Measurements from ENCODE around the gene WDR33. TPM values are rescaled to one million over a fixed set of nuclear protein-coding genes. Genes with fewer than 3 reads are reported as not detected.
"Not testable (repeated sequence)": the region's sequence is repeated elsewhere in the genome, so short reads cannot be mapped to it uniquely, and the experiment has no call there.

Gene WDR33
- total RNA-seq, 2 experiments from 2014 or later, result 71.4 to 74.6 TPM

GRCh38 chr2:127841466-127842178, 30.7 kb upstream of the WDR33 start:
- no peaks in the 10 kb centered on the region for H3K27me3 Mint-ChIP-seq
- H3K27ac Mint-ChIP-seq, result no peak overlapping the region
- ATAC-seq (no peak), DNase-seq (no peak)
- TF ChIP-seq CTCF (IDR thresholded peaks at IDR 0.05), result no peak
- H3K9me3 Mint-ChIP-seq, result no peaks in the 10 kb centered on the region
- H3K36me3 Mint-ChIP-seq (ENCODE audit: low read depth), result peaks cover 13% of the 10 kb centered on the region
- no peaks in the 10 kb centered on the region for H3K4me1 Mint-ChIP-seq (ENCODE audit: low read depth)
- intact Hi-C loops (cut with micrococcal nuclease), result no loop called here
- no peak overlapping the region for H3K4me3 Mint-ChIP-seq
- CTCF ChIA-PET, result interaction anchor here (0.8 to 1.2 kb wide), 2 partner anchors 18 to 20 kb away, joined by 3 read pairs; no protein-coding TSS in a partner anchor
- POLR2A ChIA-PET, result no interaction called here

GRCh38 chr2:127840893-127841292, 29.9 kb upstream of the WDR33 start:
- Mint-ChIP-seq H3K4me1 (ENCODE audit: low read depth) (no peaks in the 10 kb centered on the region), H3K36me3 (ENCODE audit: low read depth) (peaks cover 9% of the 10 kb centered on the region), H3K27me3 (no peaks in the 10 kb centered on the region), H3K27ac (no peak overlapping the region), H3K4me3 (no peak overlapping the region), H3K9me3 (no peaks in the 10 kb centered on the region)
- ChIA-PET CTCF (interaction anchor here (1.2 kb wide), 1 partner anchor 19 kb away, joined by 3 read pairs; no protein-coding TSS in a partner anchor), POLR2A (no interaction called here)
- DNase-seq (no peak), ATAC-seq (no peak)
- intact Hi-C loops (cut with micrococcal nuclease), result no loop called here
- no peak for TF ChIP-seq CTCF (IDR thresholded peaks at IDR 0.05)

GRCh38 chr2:127834951-127835350, 24.0 kb upstream of the WDR33 start:
- no peaks in the 10 kb centered on the region for H3K36me3 Mint-ChIP-seq (ENCODE audit: low read depth)
- CTCF ChIA-PET, result interaction anchor here (1.6 kb wide), 1 partner anchor 22 kb away, joined by 4 read pairs; no protein-coding TSS in a partner anchor
- H3K27ac Mint-ChIP-seq, result no peak overlapping the region
- POLR2A ChIA-PET, result no interaction called here
- TF ChIP-seq CTCF (IDR thresholded peaks at IDR 0.05), result no peak
- no peaks in the 10 kb centered on the region for H3K27me3 Mint-ChIP-seq
- ATAC-seq, result no peak
- intact Hi-C loops (cut with micrococcal nuclease), result no loop called here
- H3K4me1 Mint-ChIP-seq (ENCODE audit: low read depth), result peaks cover 10% of the 10 kb centered on the region
- H3K4me3 Mint-ChIP-seq, result no peak overlapping the region
- DNase-seq, result no peak
- no peaks in the 10 kb centered on the region for H3K9me3 Mint-ChIP-seq

GRCh38 chr2:127829845-127830246, 18.9 kb upstream of the WDR33 start:
- ATAC-seq (peak; percentile 96), DNase-seq (peak; percentile 93)
- Mint-ChIP-seq H3K36me3 (ENCODE audit: low read depth) (peaks cover 17% of the 10 kb centered on the region), H3K4me1 (ENCODE audit: low read depth) (peaks cover 27% of the 10 kb centered on the region), H3K27ac (peak overlapping the region; percentile 89), H3K4me3 (peak overlapping the region; percentile 22), H3K27me3 (no peaks in the 10 kb centered on the region), H3K9me3 (peaks cover 27% of the 10 kb centered on the region)
- ChIA-PET POLR2A (interaction anchor here (1.0 to 2.6 kb wide), 4 partner anchors 18 to 33 kb away, joined by 3 to 12 read pairs (median 6); partner anchors contain the start of genes POLR2D and WDR33), CTCF (interaction anchor here (1.1 to 1.7 kb wide), 3 partner anchors 19 to 28 kb away, joined by 3 to 8 read pairs (median 3); partner anchors contain the start of gene WDR33)
- TF ChIP-seq CTCF (IDR thresholded peaks at IDR 0.05), result no peak
- intact Hi-C loops (cut with micrococcal nuclease), result no loop called here

- POLR2A ChIA-PET; ATAC-seq; CTCF ChIA-PET; DNase-seq; H3K27ac Mint-ChIP-seq; H3K4me3 Mint-ChIP-seq; intact Hi-C loops (cut with micrococcal nuclease); H3K27me3 Mint-ChIP-seq: not testable (repeated sequence)
- Mint-ChIP-seq H3K36me3 (ENCODE audit: low read depth) (peaks cover 17% of the 10 kb centered on the region), H3K4me1 (ENCODE audit: low read depth) (peaks cover 27% of the 10 kb centered on the region), H3K9me3 (peaks cover 31% of the 10 kb centered on the region)
These were observed 15.7 kb upstream of the WDR33 start for GRCh38 chr2:127826708-127827107.
